DOHH2 (cell line): ENCODE results near the gene SEMA6C.
A peak's percentile ranks its signal among the peaks of the same experiment; 100 is the strongest.

Experiments
- H3F3A ChIP-seq: fragments of 200-600 bp; sonication (generic), shearing (Covaris generic); 2 replicates; pipeline ENCODE4 v1.6.0; 2016; ENCODE audit warnings: antibody characterized with exemption, mild to moderate bottlenecking; ENCODE audit not compliant: control insufficient read depth, insufficient read depth
- H3K27ac ChIP-seq: fragments of 200-600 bp; sonication (generic); 2 replicates; pipeline ENCODE4 v1.5.1; 2014; ENCODE audit warnings: low read depth, mild to moderate bottlenecking, low read length, moderate library complexity
- H3K27me3 ChIP-seq: fragments of 200-600 bp; sonication (generic); 2 replicates; pipeline ENCODE4 v1.6.1; 2014; ENCODE audit warnings: mild to moderate bottlenecking, low read length, mixed read lengths; ENCODE audit not compliant: control insufficient read depth
- H3K36me3 ChIP-seq: fragments of 200-600 bp; sonication (generic); 2 replicates; pipeline ENCODE4 v1.6.1; 2014; ENCODE audit warnings: mild to moderate bottlenecking, low read length, moderate library complexity, mixed read lengths; ENCODE audit not compliant: control insufficient read depth
- H3K4me1 ChIP-seq: fragments of 200-600 bp; sonication (generic); 2 replicates; pipeline ENCODE4 v1.6.1; 2014; ENCODE audit warnings: mild to moderate bottlenecking, low read length, mixed read lengths; ENCODE audit not compliant: control insufficient read depth
- H3K4me2 ChIP-seq: fragments of 200-600 bp; sonication (generic); 2 replicates; pipeline ENCODE4 v1.6.0; 2014; ENCODE audit warnings: mild to moderate bottlenecking, low read length, moderate library complexity
- H3K4me3 ChIP-seq: fragments of 200-600 bp; sonication (generic); 2 replicates; pipeline ENCODE4 v1.5.1; 2014; ENCODE audit warnings: mild to moderate bottlenecking, low read length, mixed read lengths
- H3K79me2 ChIP-seq: fragments of 200-600 bp; sonication (generic); 2 replicates; pipeline ENCODE4 v1.6.1; 2014; ENCODE audit warnings: mild to moderate bottlenecking, low read length, mixed read lengths; ENCODE audit not compliant: control insufficient read depth
- H3K9me2 ChIP-seq: fragments of 200-600 bp; sonication (generic); replicated peaks from 2 replicates; pipeline ENCODE4 v1.6.1; 2014; ENCODE audit warnings: mild to moderate bottlenecking, low read length, mixed read lengths; ENCODE audit not compliant: control insufficient read depth
- H3K9me3 ChIP-seq: fragments of 200-600 bp; sonication (generic); 2 replicates; pipeline ENCODE4 v1.6.1; 2014; ENCODE audit warnings: antibody characterized with exemption, low read length, mixed read lengths; ENCODE audit not compliant: control insufficient read depth, insufficient read depth
- H4K20me1 ChIP-seq: fragments of 200-600 bp; sonication (generic); 2 replicates; pipeline ENCODE4 v1.6.0; 2014; ENCODE audit warnings: low read depth, mild to moderate bottlenecking, antibody characterized with exemption, low read length, moderate library complexity; ENCODE audit not compliant: control insufficient read depth, insufficient read depth
- EZH2phosphoT487 ChIP-seq: fragments of 200-600 bp; sonication (generic); IDR thresholded peaks from 2 replicates; pipeline ENCODE4 v1.6.1; 2017; ENCODE audit warnings: borderline replicate concordance, mild to moderate bottlenecking, antibody characterized with exemption, low read length, moderate library complexity, mixed read lengths
- TF ChIP-seq, protein P1 (sequence below): fragments of 200-600 bp; sonication (generic); IDR thresholded peaks from one replicate; pipeline ENCODE4 v1.5.1; 2014; ENCODE audit warnings: antibody characterized with exemption, mild to moderate bottlenecking, low read depth, low read length; ENCODE audit not compliant: poor library complexity, severe bottlenecking

SEMA6C gene

GRCh38 chr1:151158751-151159251 lies 12.4 kb upstream of the SEMA6C start:
- peaks cover 29% of the 10 kb centered on the region for H3K36me3 ChIP-seq
- H3F3A ChIP-seq = peaks cover 21% of the 10 kb centered on the region
- no peaks in the 10 kb centered on the region for H3K9me2 ChIP-seq
- no peaks in the 10 kb centered on the region for H3K27me3 ChIP-seq
- no peaks in the 10 kb centered on the region for H3K9me3 ChIP-seq
- no peaks in the 10 kb centered on the region for H4K20me1 ChIP-seq
- H3K27ac ChIP-seq = peak overlapping the region; percentile 29
- peak overlapping the region; percentile 95 for H3K4me2 ChIP-seq
- peak overlapping the region; percentile 26 for H3K4me3 ChIP-seq
- H3K4me1 ChIP-seq = peaks cover 43% of the 10 kb centered on the region
- TF ChIP-seq EZH2phosphoT487 = no peak
- H3K79me2 ChIP-seq = peaks cover 16% of the 10 kb centered on the region

DNA sequence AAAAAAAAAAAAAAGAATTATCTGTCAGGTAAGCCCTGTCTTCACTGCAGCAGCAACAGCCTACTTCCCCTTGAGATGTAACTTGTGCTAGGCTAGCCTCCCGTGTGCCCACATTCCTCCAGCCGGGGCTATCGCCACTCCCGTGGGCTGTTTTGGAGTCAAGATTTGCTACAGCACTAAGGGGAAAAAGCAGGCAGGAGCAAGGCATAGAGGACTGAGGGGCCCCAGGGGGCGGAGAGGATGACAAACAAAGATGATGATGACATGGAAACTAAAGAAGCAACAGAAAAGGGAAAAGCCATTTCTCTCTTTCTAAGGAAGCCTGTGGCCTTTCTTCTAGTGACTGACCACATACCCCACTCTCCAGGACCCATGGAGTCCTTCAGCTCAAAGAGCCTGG lies 11.9 kb upstream of the SEMA6C start:
- H3K27me3 ChIP-seq = no peaks in the 10 kb centered on the region
- no peak for TF ChIP-seq EZH2phosphoT487
- TF ChIP-seq, protein P1, sequence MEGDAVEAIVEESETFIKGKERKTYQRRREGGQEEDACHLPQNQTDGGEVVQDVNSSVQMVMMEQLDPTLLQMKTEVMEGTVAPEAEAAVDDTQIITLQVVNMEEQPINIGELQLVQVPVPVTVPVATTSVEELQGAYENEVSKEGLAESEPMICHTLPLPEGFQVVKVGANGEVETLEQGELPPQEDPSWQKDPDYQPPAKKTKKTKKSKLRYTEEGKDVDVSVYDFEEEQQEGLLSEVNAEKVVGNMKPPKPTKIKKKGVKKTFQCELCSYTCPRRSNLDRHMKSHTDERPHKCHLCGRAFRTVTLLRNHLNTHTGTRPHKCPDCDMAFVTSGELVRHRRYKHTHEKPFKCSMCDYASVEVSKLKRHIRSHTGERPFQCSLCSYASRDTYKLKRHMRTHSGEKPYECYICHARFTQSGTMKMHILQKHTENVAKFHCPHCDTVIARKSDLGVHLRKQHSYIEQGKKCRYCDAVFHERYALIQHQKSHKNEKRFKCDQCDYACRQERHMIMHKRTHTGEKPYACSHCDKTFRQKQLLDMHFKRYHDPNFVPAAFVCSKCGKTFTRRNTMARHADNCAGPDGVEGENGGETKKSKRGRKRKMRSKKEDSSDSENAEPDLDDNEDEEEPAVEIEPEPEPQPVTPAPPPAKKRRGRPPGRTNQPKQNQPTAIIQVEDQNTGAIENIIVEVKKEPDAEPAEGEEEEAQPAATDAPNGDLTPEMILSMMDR = no peak
- H3F3A ChIP-seq = peaks cover 21% of the 10 kb centered on the region
- H4K20me1 ChIP-seq = no peaks in the 10 kb centered on the region
- peaks cover 29% of the 10 kb centered on the region for H3K36me3 ChIP-seq
- peaks cover 43% of the 10 kb centered on the region for H3K4me1 ChIP-seq
- H3K27ac ChIP-seq = no peak overlapping the region
- peak overlapping the region; percentile 95 for H3K4me2 ChIP-seq
- H3K79me2 ChIP-seq = peaks cover 16% of the 10 kb centered on the region
- no peaks in the 10 kb centered on the region for H3K9me2 ChIP-seq
- H3K4me3 ChIP-seq = no peak overlapping the region; the same call in 1 of the 2 replicates
- no peaks in the 10 kb centered on the region for H3K9me3 ChIP-seq

- Histone ChIP-seq H3K9me3 (no peaks in the 10 kb centered on the region), H3K4me3 (peak overlapping the region; percentile 84), H3K4me1 (peaks cover 43% of the 10 kb centered on the region), H3K27me3 (no peaks in the 10 kb centered on the region), H3K27ac (peak overlapping the region; percentile 60), H4K20me1 (no peaks in the 10 kb centered on the region), H3F3A (peaks cover 15% of the 10 kb centered on the region), H3K36me3 (peaks cover 29% of the 10 kb centered on the region), H3K9me2 (no peaks in the 10 kb centered on the region), H3K79me2 (peaks cover 16% of the 10 kb centered on the region), H3K4me2 (peak overlapping the region; percentile 95)
- TF ChIP-seq EZH2phosphoT487 = no peak
- TF ChIP-seq, protein P1 = no peak
Observed at GRCh38 chr1:151157067-151157531, 10.7 kb upstream of the SEMA6C start.

GRCh38 chr1:151156515-151156819 lies 10.0 kb upstream of the SEMA6C start, which contains the start of gene TNFAIP8L2:
TSS of gene TNFAIP8L2 (plus strand) at chr1:151156649. CDS start at chr1:151158698, 2,049 bp downstream.
- peak within 1 kb of the TSS; percentile 60 for H3K27ac ChIP-seq

More at GRCh38 chr1:151156515-151156819, 10.0 kb upstream of the SEMA6C start, which contains the start of gene TNFAIP8L2:
- H3F3A ChIP-seq = peaks cover 11% of the 10 kb centered on the region
- H3K36me3 ChIP-seq = peaks cover 29% of the 10 kb centered on the region
- TF ChIP-seq, protein P1 = no peak
- TF ChIP-seq EZH2phosphoT487 = no peak
- no peaks in the 10 kb centered on the region for H3K27me3 ChIP-seq
- H3K4me2 ChIP-seq = peak within 1 kb of the TSS; percentile 95
- H3K4me1 ChIP-seq = peaks cover 43% of the 10 kb centered on the region
- H3K9me2 ChIP-seq = no peaks in the 10 kb centered on the region
- H4K20me1 ChIP-seq = no peaks in the 10 kb centered on the region
- peaks cover 16% of the 10 kb centered on the region for H3K79me2 ChIP-seq
- H3K9me3 ChIP-seq = no peaks in the 10 kb centered on the region
- H3K4me3 ChIP-seq = peak within 1 kb of the TSS; percentile 84
